Measurements from ENCODE around the gene HDX.
"Not testable (repeated sequence)": the region's sequence is repeated elsewhere in the genome, so short reads cannot be mapped to it uniquely, and the experiment has no call there.

The HDX gene

GRCh38 chrX:84501798-84502628, at the start of gene HDX:
Gene HDX (minus strand): TSS chrX:84502453. CDS start chrX:84475397, 27,056 bp downstream.
- peak; percentile 7 for DNase-seq (ENCODE audit: low read depth, low spot score)

GRCh38 chrX:84541315-84541714, 39.1 kb upstream of the HDX start:
- DNase-seq (ENCODE audit: low read depth, low spot score): not testable (repeated sequence)

GRCh38 chrX:84537627-84538026, 35.4 kb upstream of the HDX start:
- not testable (repeated sequence) for DNase-seq (ENCODE audit: low read depth, low spot score)

GRCh38 chrX:84488426-84488825, 13.8 kb downstream of the HDX start:
- DNase-seq (ENCODE audit: low read depth, low spot score): no peak

GRCh38 chrX:84487365-84488353, 14.6 kb downstream of the HDX start:
- DNase-seq (ENCODE audit: low read depth, low spot score): no peak

GRCh38 chrX:84479086-84479485, 23.2 kb downstream of the HDX start:
- DNase-seq (ENCODE audit: low read depth, low spot score): no peak

GRCh38 chrX:84477114-84477513, 25.1 kb downstream of the HDX start:
- no peak for DNase-seq (ENCODE audit: low read depth, low spot score)

- no peak for DNase-seq (ENCODE audit: low read depth, low spot score)
These were observed 26.7 kb downstream of the HDX start for GRCh38 chrX:84475596-84475995.

GRCh38 chrX:84475101-84475500, 27.2 kb downstream of the HDX start:
- no peak for DNase-seq (ENCODE audit: low read depth, low spot score)

- no peak for DNase-seq (ENCODE audit: low read depth, low spot score)
These were observed 33.0 kb downstream of the HDX start for GRCh38 chrX:84469226-84469625.

GRCh38 chrX:84467898-84468297, 34.4 kb downstream of the HDX start:
- no peak for DNase-seq (ENCODE audit: low read depth, low spot score)

GRCh38 chrX:84453351-84454246, 48.7 kb downstream of the HDX start:
- DNase-seq (ENCODE audit: low read depth, low spot score): no peak

- DNase-seq (ENCODE audit: low read depth, low spot score): no peak
These were observed 61.1 kb downstream of the HDX start for GRCh38 chrX:84441143-84441542.

GRCh38 chrX:84415140-84415539, 87.1 kb downstream of the HDX start:
- no peak for DNase-seq (ENCODE audit: low read depth, low spot score)

GRCh38 chrX:84363663-84364062, 138.6 kb downstream of the HDX start:
- no peak for DNase-seq (ENCODE audit: low read depth, low spot score)

GRCh38 chrX:84363051-84363450, 139.2 kb downstream of the HDX start:
- no peak for DNase-seq (ENCODE audit: low read depth, low spot score)

GRCh38 chrX:84362184-84362838, 139.9 kb downstream of the HDX start:
- DNase-seq (ENCODE audit: low read depth, low spot score): no peak

GRCh38 chrX:84358271-84358670, 144.0 kb downstream of the HDX start:
- DNase-seq (ENCODE audit: low read depth, low spot score): no peak

- no peak for DNase-seq (ENCODE audit: low read depth, low spot score)
These were observed 145.0 kb downstream of the HDX start for GRCh38 chrX:84357296-84357695.

GRCh38 chrX:84340968-84341367, 161.3 kb downstream of the HDX start:
- no peak for DNase-seq (ENCODE audit: low read depth, low spot score)

Measured in activated naive CD8-positive, alpha-beta T cell treated with anti-CD3 and anti-CD28 coated beads, Interleukin-2, amount 50 U/mL, for 16 hours (primary cell).